Naive B cell (primary cell): ENCODE data around the gene CLCN6. TPM values are rescaled to one million over a fixed set of nuclear protein-coding genes. Genes with fewer than 3 reads are reported as not detected.
A peak's percentile ranks its signal among the peaks of the same experiment; 100 is the strongest.

ENCODE experiments used
- ATAC-seq, 2 donors: fragments of 150-1000 bp; cut with Tn5 transposase; 2 replicates each; pipeline ENCODE4 v1.10.0; 2021; ENCODE audit warnings: low read depth in 2 of 2, mild to moderate bottlenecking in 2 of 2, moderate library complexity in 2 of 2
- DNase-seq: peaks from one replicate; pipeline ENCODE4 v3.0.0; 2022
- H3K27ac Mint-ChIP-seq, 6 donors: one replicate each; pipeline ENCODE4 v1.8.0; 2020 to 2022; ENCODE audit warnings: mild to moderate bottlenecking in 6 of 6, mixed read lengths in 6 of 6, moderate library complexity in 5 of 6, inconsistent platforms in 2 of 6
- H3K27me3 Mint-ChIP-seq, 3 donors: one replicate each; pipeline ENCODE4 v1.8.0; 2021 to 2022; ENCODE audit warnings: mixed read lengths in 3 of 3, mild to moderate bottlenecking in 1 of 3
- H3K36me3 Mint-ChIP-seq, 2 donors: one replicate each; pipeline ENCODE4 v1.8.0; 2020 to 2022; ENCODE audit warnings: mixed read lengths in 2 of 2, inconsistent platforms in 1 of 2, mild to moderate bottlenecking in 1 of 2
- H3K4me1 Mint-ChIP-seq, 3 donors: one replicate each; pipeline ENCODE4 v1.8.0; 2020 to 2022; ENCODE audit warnings: mixed read lengths in 3 of 3, inconsistent platforms in 1 of 3, mild to moderate bottlenecking in 1 of 3, moderate library complexity in 1 of 3
- H3K4me3 Mint-ChIP-seq, 8 donors: one replicate each; pipeline ENCODE4 v1.8.0; 2020 to 2022; ENCODE audit warnings: mild to moderate bottlenecking in 8 of 8, mixed read lengths in 8 of 8, moderate library complexity in 8 of 8, inconsistent platforms in 2 of 8
- H3K9me3 Mint-ChIP-seq, 7 donors: one replicate each; pipeline ENCODE4 v1.8.0; 2020 to 2022; ENCODE audit warnings: mixed read lengths in 7 of 7, mild to moderate bottlenecking in 5 of 7, inconsistent platforms in 2 of 7, moderate library complexity in 1 of 7
- polyA plus RNA-seq, 6 donors: library from polyadenylated mRNA; unstranded; fragments of 300-500 nt; fragmentation: Illumina TruSeq; gene quantifications; one replicate each; pipeline ENCODE4 v1.2.3, GENCODE V29; 2021; ENCODE audit warnings: low read depth in 6 of 6

Gene CLCN6
- polyA plus RNA-seq, 6 donors from 2014 or later: 1.9 to 19.0 (median 9.1) TPM

- no peak for ATAC-seq
- no peaks in the 10 kb centered on the region for H3K27me3 Mint-ChIP-seq
- H3K4me3 Mint-ChIP-seq: no peak overlapping the region
- H3K36me3 Mint-ChIP-seq: peaks cover 15 to 22% of the 10 kb centered on the region in 2 donors
- H3K9me3 Mint-ChIP-seq: no peaks in the 10 kb centered on the region
- no peak for DNase-seq
- peak overlapping the region in 2 of 6 donors; percentile 42 to 65 for H3K27ac Mint-ChIP-seq
- H3K4me1 Mint-ChIP-seq: peaks cover 2 to 8% (median 6%) of the 10 kb centered on the region in 3 donors
Measured at GRCh38 chr1:11833900-11834299, 27.9 kb downstream of the CLCN6 start.

GRCh38 chr1:11835441-11836225 lies 29.6 kb downstream of the CLCN6 start:
- Mint-ChIP-seq H3K27me3 (no peaks in the 10 kb centered on the region), H3K36me3 (peaks cover 15 to 25% of the 10 kb centered on the region in 2 donors)
- no peak for ATAC-seq

GRCh38 chr1:11836955-11837766 lies 31.2 kb downstream of the CLCN6 start:
- Mint-ChIP-seq H3K4me3 (no peak overlapping the region), H3K9me3 (no peaks in the 10 kb centered on the region), H3K27me3 (no peaks in the 10 kb centered on the region), H3K36me3 (peaks cover 15 to 39% of the 10 kb centered on the region in 2 donors), H3K4me1 (peaks cover 13 to 19% (median 14%) of the 10 kb centered on the region in 3 donors), H3K27ac (no peak overlapping the region)
- no peak for ATAC-seq
- DNase-seq: no peak

More at GRCh38 chr1:11835441-11836225, 29.6 kb downstream of the CLCN6 start:
- H3K27ac Mint-ChIP-seq: peak overlapping the region in 2 of 6 donors; percentile 46 to 47
- no peak for DNase-seq
- H3K9me3 Mint-ChIP-seq: no peaks in the 10 kb centered on the region
- peaks cover 4 to 8% (median 6%) of the 10 kb centered on the region in 3 donors for H3K4me1 Mint-ChIP-seq
- no peak overlapping the region for H3K4me3 Mint-ChIP-seq

GRCh38 chr1:11837767-11838348 lies 31.9 kb downstream of the CLCN6 start:
- no peak for ATAC-seq
- peaks cover 19 to 26% (median 21%) of the 10 kb centered on the region in 3 donors for H3K4me1 Mint-ChIP-seq
- peak overlapping the region in 1 of 8 donors; percentile 59 for H3K4me3 Mint-ChIP-seq
- no peaks in the 10 kb centered on the region for H3K9me3 Mint-ChIP-seq
- no peak for DNase-seq
- H3K36me3 Mint-ChIP-seq: peaks cover 10 to 39% of the 10 kb centered on the region in 2 donors
- no peaks in the 10 kb centered on the region for H3K27me3 Mint-ChIP-seq
- H3K27ac Mint-ChIP-seq: no peak overlapping the region

- Mint-ChIP-seq H3K27me3 (no peaks in the 10 kb centered on the region), H3K4me3 (peak overlapping the region in 2 of 8 donors; percentile 29 to 59), H3K36me3 (peaks cover 10 to 37% of the 10 kb centered on the region in 2 donors), H3K4me1 (peaks cover 26 to 33% (median 28%) of the 10 kb centered on the region in 3 donors), H3K9me3 (no peaks in the 10 kb centered on the region), H3K27ac (peak overlapping the region in 2 of 6 donors; percentile 66 to 87)
- DNase-seq: peak; percentile 65
- ATAC-seq: peak; percentile 78 to 86
Measured at GRCh38 chr1:11838349-11839272, 32.6 kb downstream of the CLCN6 start.

GRCh38 chr1:11839727-11840705 lies 34.0 kb downstream of the CLCN6 start:
- no peak for DNase-seq
- peaks cover 25 to 38% (median 32%) of the 10 kb centered on the region in 3 donors for H3K4me1 Mint-ChIP-seq
- H3K4me3 Mint-ChIP-seq: no peak overlapping the region
- no peak for ATAC-seq
- no peaks in the 10 kb centered on the region for H3K27me3 Mint-ChIP-seq
- H3K36me3 Mint-ChIP-seq: peaks cover 10 to 31% of the 10 kb centered on the region in 2 donors
- no peaks in the 10 kb centered on the region for H3K9me3 Mint-ChIP-seq
- H3K27ac Mint-ChIP-seq: peak overlapping the region in 1 of 6 donors; percentile 52

- peaks cover 25 to 39% (median 32%) of the 10 kb centered on the region in 3 donors for H3K4me1 Mint-ChIP-seq
- no peaks in the 10 kb centered on the region for H3K9me3 Mint-ChIP-seq
- DNase-seq (no peak), ATAC-seq (no peak)
- peak overlapping the region in 3 of 8 donors; percentile 10 to 56 (median 12) for H3K4me3 Mint-ChIP-seq
- peak overlapping the region in 3 of 6 donors; percentile 4 to 32 (median 21) for H3K27ac Mint-ChIP-seq
- peaks cover 9 to 23% of the 10 kb centered on the region in 2 donors for H3K36me3 Mint-ChIP-seq
- H3K27me3 Mint-ChIP-seq: no peaks in the 10 kb centered on the region
Measured at GRCh38 chr1:11841245-11842153, 35.5 kb downstream of the CLCN6 start.

- Mint-ChIP-seq H3K4me3 (peak overlapping the region in 3 of 8 donors; percentile 14 to 31 (median 22)), H3K27me3 (no peaks in the 10 kb centered on the region), H3K9me3 (no peaks in the 10 kb centered on the region), H3K27ac (peak overlapping the region in 4 of 6 donors; percentile 4 to 86 (median 44)), H3K4me1 (peaks cover 25 to 39% (median 32%) of the 10 kb centered on the region in 3 donors), H3K36me3 (peaks cover 9 to 23% of the 10 kb centered on the region in 2 donors)
- ATAC-seq: peak; percentile 37 to 43
- no peak for DNase-seq
Measured at GRCh38 chr1:11842154-11843041, 36.4 kb downstream of the CLCN6 start.

- no peaks in the 10 kb centered on the region for H3K9me3 Mint-ChIP-seq
- DNase-seq (no peak), ATAC-seq (peak; percentile 48 to 63)
- H3K4me3 Mint-ChIP-seq: no peak overlapping the region
- H3K4me1 Mint-ChIP-seq: peaks cover 20 to 41% (median 26%) of the 10 kb centered on the region in 3 donors
- H3K36me3 Mint-ChIP-seq: peaks cover 5 to 12% of the 10 kb centered on the region in 2 donors
- H3K27ac Mint-ChIP-seq: peak overlapping the region in 1 of 6 donors; percentile 44
- no peaks in the 10 kb centered on the region for H3K27me3 Mint-ChIP-seq
Measured at GRCh38 chr1:11845641-11846335, 39.8 kb downstream of the CLCN6 start.
